ENCODE data around the gene FBXO42.
"Not testable (repeated sequence)": the region's sequence is repeated elsewhere in the genome, so short reads cannot be mapped to it uniquely, and the experiment has no call there.

Gene FBXO42

GRCh38 chr1:16226490-16227179, 125.6 kb downstream of the FBXO42 start:
- FAIRE-seq: no peak
- DNase-seq (ENCODE audit: insufficient read length, low spot score): no peak
- no peak for TF ChIP-seq POLR2A (IDR thresholded peaks at IDR 0.05; ENCODE audit: low read depth, low read length)

GRCh38 chr1:16226129-16226489, 126.2 kb downstream of the FBXO42 start:
- FAIRE-seq: no peak

GRCh38 chr1:16224472-16224871, 127.8 kb downstream of the FBXO42 start:
- FAIRE-seq (no peak), DNase-seq (ENCODE audit: insufficient read length, low spot score) (no peak)
- TF ChIP-seq POLR2A (IDR thresholded peaks at IDR 0.05; ENCODE audit: low read depth, low read length): no peak

More at GRCh38 chr1:16226129-16226489, 126.2 kb downstream of the FBXO42 start:
- DNase-seq (ENCODE audit: insufficient read length, low spot score): no peak
- no peak for TF ChIP-seq POLR2A (IDR thresholded peaks at IDR 0.05; ENCODE audit: low read depth, low read length)

GRCh38 chr1:16222716-16223115, 129.6 kb downstream of the FBXO42 start:
- not testable (repeated sequence) for DNase-seq (ENCODE audit: insufficient read length, low spot score)

GRCh38 chr1:16221499-16221898, 130.8 kb downstream of the FBXO42 start:
- DNase-seq (ENCODE audit: insufficient read length, low spot score) (no peak), FAIRE-seq (no peak)
- no peak for TF ChIP-seq POLR2A (IDR thresholded peaks at IDR 0.05; ENCODE audit: low read depth, low read length)

More at GRCh38 chr1:16222716-16223115, 129.6 kb downstream of the FBXO42 start:
- FAIRE-seq: not testable (repeated sequence)

GRCh38 chr1:16219968-16220500, 132.2 kb downstream of the FBXO42 start:
- TF ChIP-seq POLR2A (IDR thresholded peaks at IDR 0.05; ENCODE audit: low read depth, low read length): no peak
- no peak for FAIRE-seq
- no peak for DNase-seq (ENCODE audit: insufficient read length, low spot score)

GRCh38 chr1:16218674-16219071, 133.6 kb downstream of the FBXO42 start:
- no peak for TF ChIP-seq POLR2A (IDR thresholded peaks at IDR 0.05; ENCODE audit: low read depth, low read length)
- no peak for FAIRE-seq
- no peak for DNase-seq (ENCODE audit: insufficient read length, low spot score)

GRCh38 chr1:16218014-16218673, 134.1 kb downstream of the FBXO42 start:
- DNase-seq (ENCODE audit: insufficient read length, low spot score) (no peak), FAIRE-seq (no peak)
- no peak for TF ChIP-seq POLR2A (IDR thresholded peaks at IDR 0.05; ENCODE audit: low read depth, low read length)

- DNase-seq (ENCODE audit: insufficient read length, low spot score) (peak; percentile 78), FAIRE-seq (peak; percentile 38)
- no peak for TF ChIP-seq POLR2A (IDR thresholded peaks at IDR 0.05; ENCODE audit: low read depth, low read length)
Measured at GRCh38 chr1:16217061-16217785, 135.1 kb downstream of the FBXO42 start.

GRCh38 chr1:16215882-16216753, 136.2 kb downstream of the FBXO42 start:
- no peak for DNase-seq (ENCODE audit: insufficient read length, low spot score)
- FAIRE-seq: no peak
- TF ChIP-seq POLR2A (IDR thresholded peaks at IDR 0.05; ENCODE audit: low read depth, low read length): no peak

- not testable (repeated sequence) for FAIRE-seq; DNase-seq (ENCODE audit: insufficient read length, low spot score)
Measured at GRCh38 chr1:16215240-16215639, 137.0 kb downstream of the FBXO42 start.

- FAIRE-seq; DNase-seq (ENCODE audit: insufficient read length, low spot score): not testable (repeated sequence)
Measured at GRCh38 chr1:16213544-16213943, 138.7 kb downstream of the FBXO42 start.

GRCh38 chr1:16213013-16213412, 139.3 kb downstream of the FBXO42 start:
- no peak for FAIRE-seq
- TF ChIP-seq POLR2A (IDR thresholded peaks at IDR 0.05; ENCODE audit: low read depth, low read length): no peak
- no peak for DNase-seq (ENCODE audit: insufficient read length, low spot score)
